Caco-2 (cell line): ENCODE data around the gene DCBLD2. TPM values are rescaled to one million over a fixed set of nuclear protein-coding genes. Genes with fewer than 3 reads are reported as not detected.

ENCODE experiments used
- BruUV-seq: library from RNA; stranded (reverse); fragments of 400-500 nt; replicated peaks from 2 replicates; lab custom pipeline; 2021; lab: Mats Ljungman, UMichigan
- CTCF ChIA-PET: fragments of 300-600 bp; sonication (Branson Sonifier 250); formaldehyde crosslinking; loops from one replicate; lab custom pipeline; 2022; ENCODE audit warnings: antibody characterized with exemption; lab: Charles Lee
- POLR2A ChIA-PET: fragments of 300-600 bp; sonication (Branson Sonifier 250); formaldehyde crosslinking; loops from one replicate; lab custom pipeline; 2022; ENCODE audit warnings: antibody characterized with exemption; lab: Charles Lee
- DNase-seq, 2 experiments: peaks; one replicate each; pipeline versions ENCODE4 v3.0.0 to v3.0.0-alpha.2; 2020 to 2022
- H3K27me3 ChIP-seq: replicated peaks from 2 replicates; pipeline ENCODE4 v1.6.0; 2011; ENCODE audit warnings: low read length; ENCODE audit not compliant: control insufficient read depth, insufficient read depth
- H3K36me3 ChIP-seq: 2 replicates; pipeline ENCODE4 v1.5.1; 2011; ENCODE audit warnings: low read length; ENCODE audit not compliant: control insufficient read depth, insufficient read depth
- H3K4me1 ChIP-seq: fragments of 250-450 bp; sonication (Bioruptor Pico); 2 replicates; pipeline ENCODE4 v1.5.1; 2020; ENCODE audit warnings: mild to moderate bottlenecking
- H3K4me3 ChIP-seq: 2 replicates; pipeline ENCODE4 v1.5.1; 2011; ENCODE audit warnings: low read depth, mild to moderate bottlenecking, control low read depth, low read length
- H3K9me3 ChIP-seq: fragments of 250-450 bp; sonication (Bioruptor Pico); 2 replicates; pipeline ENCODE4 v1.5.1; 2020; ENCODE audit warnings: mild to moderate bottlenecking, moderate library complexity
- H3K27ac Mint-ChIP-seq: one replicate; pipeline ENCODE4 v1.8.0; 2022; ENCODE audit warnings: mixed read lengths; ENCODE audit not compliant: unreplicated experiment
- H3K27me3 Mint-ChIP-seq: one replicate; pipeline ENCODE4 v1.8.0; 2022; ENCODE audit warnings: mixed read lengths; ENCODE audit not compliant: insufficient read depth, unreplicated experiment
- H3K36me3 Mint-ChIP-seq: one replicate; pipeline ENCODE4 v1.8.0; 2022; ENCODE audit warnings: mild to moderate bottlenecking, mixed read lengths; ENCODE audit not compliant: insufficient read depth, unreplicated experiment
- H3K4me1 Mint-ChIP-seq: one replicate; pipeline ENCODE4 v1.8.0; 2022; ENCODE audit warnings: low read depth, mixed read lengths; ENCODE audit not compliant: unreplicated experiment
- H3K4me3 Mint-ChIP-seq: one replicate; pipeline ENCODE4 v1.8.0; 2022; ENCODE audit warnings: mild to moderate bottlenecking, moderate library complexity, mixed read lengths; ENCODE audit not compliant: unreplicated experiment
- H3K9me3 Mint-ChIP-seq: one replicate; pipeline ENCODE4 v1.8.0; 2022; ENCODE audit warnings: mixed read lengths; ENCODE audit not compliant: unreplicated experiment
- CTCF ChIP-seq, 2 experiments: fragments of 200-600 bp in 1 of 2; IDR thresholded peaks; 1 replicate in 1 of 2; 2 replicates in 1 of 2; pipeline versions ENCODE4 v1.5.1 to v1.8.0; 2011 to 2022; ENCODE audit warnings: antibody characterized with exemption in 1 of 2, control low read depth in 1 of 2, inconsistent platforms in 1 of 2, low read depth in 1 of 2, low read length in 1 of 2, mild to moderate bottlenecking in 1 of 2, moderate library complexity in 1 of 2; ENCODE audit not compliant: insufficient read depth in 1 of 2, severe bottlenecking in 1 of 2, unreplicated experiment in 1 of 2
- intact Hi-C: fragments of 100-400 bp; cut with micrococcal nuclease; formaldehyde crosslinking; loops from one replicate; pipeline ENCODE4 v1.10.0; 2022; ENCODE audit not compliant: unreplicated experiment
- total RNA-seq: library from RNA; stranded (reverse); gene quantifications from 2 replicates; pipeline ENCODE4 v1.2.3, GENCODE V29; 2022

The DCBLD2 gene
- total RNA-seq, 1 experiment from 2014 or later: 53.0 TPM

- Histone ChIP-seq H3K4me3 (no peak overlapping the region), H3K27me3 (no peaks in the 10 kb centered on the region), H3K4me1 (peaks cover 7% of the 10 kb centered on the region; the same call in 1 of the 2 replicates), H3K36me3 (no peaks in the 10 kb centered on the region; the same call in 1 of the 2 replicates), H3K9me3 (no peaks in the 10 kb centered on the region)
- Mint-ChIP-seq H3K36me3 (peaks cover 71% of the 10 kb centered on the region), H3K9me3 (no peaks in the 10 kb centered on the region), H3K4me3 (no peak overlapping the region), H3K27ac (no peak overlapping the region), H3K4me1 (peaks cover 5% of the 10 kb centered on the region), H3K27me3 (no peaks in the 10 kb centered on the region)
- POLR2A ChIA-PET: no interaction called here
- CTCF ChIA-PET: no interaction called here
- TF ChIP-seq CTCF (IDR thresholded peaks at IDR 0.05; ENCODE audit: insufficient read depth in 1 of 2, low read depth in 1 of 2, low read length in 1 of 2, severe bottlenecking in 1 of 2, unreplicated experiment in 1 of 2): no peak
- no peak for DNase-seq
- intact Hi-C loops: no loop called here
- BruUV-seq: no TSS peak
Measured at GRCh38 chr3:98799479-98799878, 102.0 kb downstream of the DCBLD2 start.

GRCh38 chr3:98798820-98799219 lies 102.7 kb downstream of the DCBLD2 start:
- POLR2A ChIA-PET: no interaction called here

GRCh38 chr3:98797905-98798304 lies 103.6 kb downstream of the DCBLD2 start:
- intact Hi-C loops: no loop called here
- H3K4me1 Mint-ChIP-seq: peaks cover 5% of the 10 kb centered on the region
- Histone ChIP-seq H3K27me3 (no peaks in the 10 kb centered on the region), H3K4me1 (peaks cover 7% of the 10 kb centered on the region; the same call in 1 of the 2 replicates), H3K9me3 (no peaks in the 10 kb centered on the region), H3K4me3 (no peak overlapping the region), H3K36me3 (no peaks in the 10 kb centered on the region; the same call in none of the 2 replicates)
- no peaks in the 10 kb centered on the region for H3K27me3 Mint-ChIP-seq
- no peak for DNase-seq
- H3K9me3 Mint-ChIP-seq: no peaks in the 10 kb centered on the region
- H3K36me3 Mint-ChIP-seq: peaks cover 76% of the 10 kb centered on the region
- no peak for TF ChIP-seq CTCF (IDR thresholded peaks at IDR 0.05; ENCODE audit: insufficient read depth in 1 of 2, low read depth in 1 of 2, low read length in 1 of 2, severe bottlenecking in 1 of 2, unreplicated experiment in 1 of 2)
- H3K27ac Mint-ChIP-seq: peak overlapping the region; percentile 39
- ChIA-PET POLR2A (no interaction called here), CTCF (no interaction called here)
- no peak overlapping the region for H3K4me3 Mint-ChIP-seq
- BruUV-seq: no TSS peak

More at GRCh38 chr3:98798820-98799219, 102.7 kb downstream of the DCBLD2 start:
- Mint-ChIP-seq H3K9me3 (no peaks in the 10 kb centered on the region), H3K4me1 (peaks cover 5% of the 10 kb centered on the region), H3K36me3 (peaks cover 73% of the 10 kb centered on the region), H3K27me3 (no peaks in the 10 kb centered on the region), H3K27ac (no peak overlapping the region), H3K4me3 (no peak overlapping the region)
- no peaks in the 10 kb centered on the region; the same call in none of the 2 replicates for H3K36me3 ChIP-seq
- peaks cover 7% of the 10 kb centered on the region; the same call in 1 of the 2 replicates for H3K4me1 ChIP-seq
- CTCF ChIA-PET: no interaction called here
- no TSS peak for BruUV-seq
- H3K4me3 ChIP-seq: no peak overlapping the region
- intact Hi-C loops: no loop called here
- no peak for DNase-seq
- no peaks in the 10 kb centered on the region for H3K9me3 ChIP-seq
- no peak for TF ChIP-seq CTCF (IDR thresholded peaks at IDR 0.05; ENCODE audit: insufficient read depth in 1 of 2, low read depth in 1 of 2, low read length in 1 of 2, severe bottlenecking in 1 of 2, unreplicated experiment in 1 of 2)
- H3K27me3 ChIP-seq: no peaks in the 10 kb centered on the region
